Stimulated activated CD8-positive, alpha-beta memory T cell treated with anti-CD3 and anti-CD28 coated beads, Interleukin-12 subunit alpha, Interleukin-12 subunit beta, amount 100 ng/mL, for 1 hour (primary cell): ENCODE results near the gene CA14.
"Not testable (repeated sequence)": the region's sequence is repeated elsewhere in the genome, so short reads cannot be mapped to it uniquely, and the experiment has no call there.

Source experiments
- DNase-seq: peaks from one replicate; pipeline ENCODE4 v3.0.0-alpha.2; 2020; ENCODE audit warnings: low read depth

The CA14 gene

GRCh38 chr1:150235852-150236613 is 21.5 kb upstream of the CA14 start, which contains the start of gene ANP32E:
Gene ANP32E (minus strand): TSS chr1:150236112. CDS start chr1:150235786, 326 bp downstream.
- peak; percentile 88 for DNase-seq

DNA sequence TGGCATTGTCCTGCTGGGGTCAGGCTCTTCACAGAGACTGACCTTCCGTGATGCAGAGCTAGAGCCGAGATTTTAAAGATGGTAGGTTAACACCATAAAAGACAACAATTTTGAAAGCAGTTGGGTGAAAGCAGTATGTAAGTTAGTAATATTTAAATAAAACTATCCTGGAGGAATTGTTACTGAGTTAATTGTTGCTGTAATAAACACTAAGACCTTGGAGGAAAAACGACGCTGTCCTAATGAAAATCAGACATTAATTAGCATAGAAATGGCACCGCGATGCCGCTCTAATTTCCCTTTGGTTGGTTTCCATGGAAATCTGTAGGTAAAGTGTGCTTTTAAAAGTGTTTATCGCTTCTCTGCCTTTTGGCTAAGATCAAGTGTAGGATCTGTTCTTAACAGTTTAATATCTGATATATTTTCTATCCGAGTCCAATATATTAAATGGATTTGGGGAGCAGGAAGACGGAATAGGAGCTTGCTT is 20.9 kb upstream of the CA14 start:
- DNase-seq: no peak

DNA sequence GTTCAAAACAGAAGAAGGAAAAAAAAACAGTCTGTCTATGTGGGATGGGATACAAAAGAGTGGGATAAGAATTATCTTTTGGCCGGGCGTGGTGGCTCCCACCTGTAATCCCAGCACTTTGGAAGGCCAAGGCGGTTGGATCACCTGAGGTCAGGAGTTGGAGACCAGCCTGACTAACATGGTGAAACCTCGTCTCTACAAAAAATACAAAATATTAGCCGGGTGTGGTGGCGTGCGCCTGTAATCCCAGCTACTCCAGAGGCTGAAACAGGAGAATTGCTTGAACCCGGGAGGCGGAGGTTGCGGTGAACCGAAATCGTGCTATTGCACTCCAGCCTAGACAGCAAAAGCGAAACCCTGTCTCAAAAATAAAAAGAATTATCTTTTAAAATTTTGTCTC is 20.4 kb upstream of the CA14 start:
- not testable (repeated sequence) for DNase-seq

DNA sequence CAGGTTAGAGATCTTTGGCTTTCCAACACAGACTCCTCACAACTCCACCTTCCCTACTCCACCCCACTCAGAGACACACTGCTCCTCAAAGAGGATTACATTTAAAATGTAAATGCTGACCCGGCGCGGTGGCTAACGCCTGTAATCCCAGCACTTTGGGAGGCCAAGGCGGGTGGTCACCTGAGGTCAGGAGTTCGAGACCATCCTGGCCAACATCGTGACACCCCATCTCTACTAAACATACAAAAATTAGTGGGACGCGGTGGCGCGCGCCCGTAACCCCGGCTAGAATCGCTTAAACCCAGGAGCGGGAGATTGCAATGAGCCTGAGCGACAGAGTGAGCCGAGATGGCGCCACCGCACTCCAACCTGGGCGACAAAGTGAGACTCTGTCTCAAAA is 19.8 kb upstream of the CA14 start:
- no peak for DNase-seq

DNA sequence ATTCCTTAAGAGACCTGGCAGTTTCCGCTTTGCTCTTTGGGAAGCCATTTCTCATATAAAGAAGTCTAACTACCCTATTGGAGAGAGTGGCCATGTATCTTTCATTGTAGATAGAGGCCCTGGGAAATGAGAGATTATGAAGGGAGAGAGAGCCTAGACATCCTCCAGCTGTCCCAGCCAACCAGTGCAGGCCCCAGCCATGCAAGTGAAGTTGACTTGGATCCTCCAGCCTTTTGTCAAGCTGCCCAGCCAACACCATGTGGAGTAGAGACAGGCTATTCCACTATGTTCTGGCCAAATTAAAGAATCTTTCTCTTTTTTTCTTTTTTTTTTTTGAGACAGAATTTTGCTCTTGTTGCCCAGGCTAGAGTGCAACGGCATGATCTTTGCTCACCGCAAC is 14.6 kb upstream of the CA14 start:
- DNase-seq: no peak

DNA sequence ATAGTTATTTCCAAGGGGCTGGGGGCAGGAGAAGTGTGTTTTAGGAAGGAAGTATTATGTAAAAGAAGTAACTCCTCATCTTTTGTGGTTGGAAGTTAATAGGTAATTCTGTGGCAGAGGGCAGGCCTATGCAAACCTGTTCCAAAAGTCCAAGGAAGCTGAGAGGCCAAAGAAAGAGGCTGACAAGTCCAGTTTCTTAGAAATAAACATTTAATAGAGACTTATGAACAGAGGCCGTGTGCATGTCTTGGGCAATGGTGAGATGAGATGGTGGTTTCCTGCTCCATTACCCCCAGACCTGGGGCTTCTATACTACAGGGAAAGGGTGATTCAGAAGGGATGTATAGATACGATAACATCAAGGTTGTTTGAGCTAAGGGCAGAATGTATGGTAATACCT is 7.6 kb upstream of the CA14 start:
- no peak for DNase-seq

GRCh38 chr1:150256198-150256553 is 1.4 kb upstream of the CA14 start:
- no peak for DNase-seq

GRCh38 chr1:150256554-150257341 is 826 bp upstream of the CA14 start:
- DNase-seq: no peak

- no peak for DNase-seq
Observed at GRCh38 chr1:150259217-150259616, 1.6 kb downstream of the CA14 start.

GRCh38 chr1:150259758-150260669 is 2.4 kb downstream of the CA14 start:
- DNase-seq: no peak

DNA sequence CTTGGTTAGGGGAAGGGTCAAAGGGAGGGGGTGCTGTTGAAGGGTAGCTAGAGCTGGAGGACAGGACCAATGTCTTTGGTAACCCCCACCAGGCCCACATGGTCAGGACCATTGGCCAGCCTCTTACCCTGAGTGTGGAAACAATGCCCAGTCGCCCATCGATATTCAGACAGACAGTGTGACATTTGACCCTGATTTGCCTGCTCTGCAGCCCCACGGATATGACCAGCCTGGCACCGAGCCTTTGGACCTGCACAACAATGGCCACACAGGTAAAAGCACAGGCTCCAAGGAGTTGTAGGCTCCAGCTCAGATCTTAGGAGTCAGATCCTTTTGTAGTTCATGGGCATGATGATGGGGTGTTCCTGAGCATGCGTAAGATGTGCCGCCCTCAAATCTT is 3.8 kb downstream of the CA14 start:
- DNase-seq: no peak

GRCh38 chr1:150262388-150263320 is 5.1 kb downstream of the CA14 start:
- DNase-seq: no peak

- DNase-seq: no peak
Observed at GRCh38 chr1:150263549-150263948, 6.0 kb downstream of the CA14 start.

DNA sequence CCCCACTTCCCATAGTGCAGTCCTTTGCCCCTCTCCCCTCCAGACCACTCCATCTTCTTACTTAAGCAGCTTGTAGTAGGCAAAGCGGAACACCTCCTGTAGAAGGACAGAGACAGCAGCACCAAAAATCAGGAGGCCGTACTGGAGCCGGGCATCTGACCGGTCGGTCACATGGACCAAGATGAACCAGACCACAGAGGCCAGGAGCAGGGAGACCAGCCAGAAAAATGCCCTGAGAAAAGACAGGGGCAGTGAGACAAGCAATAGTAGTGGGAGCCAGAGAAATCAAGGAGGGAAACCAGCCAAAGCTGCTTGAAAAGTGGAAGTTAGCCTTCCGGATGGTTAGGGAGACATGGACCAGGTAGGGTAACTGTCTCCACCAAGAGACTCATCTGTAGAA is 10.3 kb downstream of the CA14 start:
- no peak for DNase-seq

DNA sequence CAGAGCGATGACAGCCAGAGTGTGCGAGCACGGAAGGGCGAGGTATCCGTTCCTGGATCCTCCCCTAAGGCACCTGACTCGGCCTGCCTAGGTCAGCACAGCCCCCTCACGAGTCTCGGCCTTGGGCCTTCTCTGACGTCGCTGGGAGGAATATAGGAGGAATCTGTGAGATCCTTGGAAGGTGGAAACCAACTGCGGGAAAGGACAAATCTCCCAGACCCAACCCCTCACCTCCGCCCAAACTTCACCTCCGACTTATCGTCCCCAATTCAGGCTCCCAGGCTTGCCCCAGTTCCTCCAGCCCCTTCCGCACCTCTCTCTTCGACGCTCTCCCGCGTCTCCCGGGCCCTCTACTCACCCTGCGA is 10.7 kb downstream of the CA14 start:
- DNase-seq: no peak

GRCh38 chr1:150268705-150269403 is 11.3 kb downstream of the CA14 start, which contains the start of gene APH1A:
Gene APH1A (minus strand): TSS chr1:150269016. CDS start chr1:150268810, 206 bp downstream.
- DNase-seq: peak; percentile 87

GRCh38 chr1:150269451-150269850 is 11.9 kb downstream of the CA14 start:
- no peak for DNase-seq

GRCh38 chr1:150271291-150271959 is 13.9 kb downstream of the CA14 start:
- no peak for DNase-seq

DNA sequence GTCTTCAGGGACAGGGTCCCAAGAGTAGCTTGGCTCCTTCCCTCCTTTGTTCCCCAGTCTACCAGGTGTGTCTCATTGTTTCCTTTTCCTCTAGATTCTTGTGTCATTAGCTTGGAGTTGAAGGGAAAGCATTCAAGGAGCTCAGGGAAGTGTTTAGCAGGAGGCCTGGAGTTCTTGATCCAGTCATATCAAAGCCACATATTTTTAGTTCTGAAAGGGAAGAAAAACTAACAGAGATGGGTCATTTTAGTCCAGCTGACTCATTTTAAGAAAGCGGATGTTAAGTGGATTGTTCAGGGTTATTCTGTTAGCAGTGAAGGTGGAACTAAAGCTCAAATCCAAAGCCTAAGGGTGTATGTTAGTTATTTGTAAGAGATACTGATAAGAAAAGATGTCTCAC is 15.7 kb downstream of the CA14 start:
- no peak for DNase-seq

DNA sequence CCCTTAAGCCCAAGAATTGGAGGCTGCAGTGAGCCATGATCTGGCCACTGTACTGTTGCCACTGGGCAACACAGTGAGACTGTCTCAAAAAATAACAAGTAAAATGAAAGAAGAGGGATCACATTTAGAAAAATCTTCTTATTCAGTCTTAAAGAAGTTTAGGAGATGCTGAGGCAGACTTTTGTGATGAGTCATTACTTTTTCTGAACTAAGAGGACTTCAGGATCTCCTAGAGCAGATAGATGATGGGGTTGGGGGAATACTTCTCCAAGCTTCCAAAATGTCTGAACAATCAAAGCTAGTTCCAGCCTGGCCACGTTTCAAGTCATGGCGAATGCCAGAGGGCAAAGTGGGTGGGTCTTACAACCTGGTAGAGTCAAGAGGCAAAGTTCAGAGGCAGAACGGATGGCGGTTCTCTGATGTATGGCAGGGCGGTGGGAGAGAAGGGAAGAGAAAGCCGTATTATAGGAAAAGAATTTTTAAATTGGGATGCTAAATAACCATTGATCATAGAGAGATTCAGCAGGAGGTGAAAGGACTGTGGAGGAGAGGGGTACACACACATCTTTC is 22.6 kb downstream of the CA14 start:
- no peak for DNase-seq
